Ovary (tissue), 9 donors: Measurements from ENCODE around the gene TMEFF1. TPM values are rescaled to one million over a fixed set of nuclear protein-coding genes. Genes with fewer than 3 reads are reported as not detected.

ENCODE experiments used
- DNase-seq, 5 donors: peaks; one replicate each; pipeline ENCODE4 v3.0.0-alpha.2; 2019 to 2020
- H3K27ac ChIP-seq, 2 donors: fragments of 200-600 bp; one replicate each; pipeline versions ENCODE4 v1.5.1 to v1.8.0; 2019 to 2022
- H3K27me3 ChIP-seq: fragments of 200-600 bp; one replicate; pipeline ENCODE4 v1.8.0; 2022
- H3K36me3 ChIP-seq: fragments of 200-600 bp; sonication (generic); one replicate; pipeline ENCODE4 v1.5.1; 2019
- H3K4me1 ChIP-seq: one replicate; pipeline ENCODE4 v1.8.1; 2013; ENCODE audit warnings: mild to moderate bottlenecking, moderate library complexity; ENCODE audit not compliant: insufficient read depth
- H3K4me3 ChIP-seq: fragments of 200-600 bp; sonication (generic); one replicate; pipeline ENCODE4 v1.5.1; 2017
- H3K9me3 ChIP-seq, 2 donors: fragments of 200-600 bp in 1 of 2; sonication (generic) in 1 of 2; one replicate each; pipeline versions ENCODE4 v1.5.1 to v1.8.1; 2013 to 2019; ENCODE audit warnings: mild to moderate bottlenecking in 1 of 2, moderate library complexity in 1 of 2
- EP300 ChIP-seq: sonication (generic); formaldehyde crosslinking; IDR thresholded peaks from one replicate; pipeline ENCODE4 v1.6.1; 2017; ENCODE audit warnings: antibody characterized with exemption
- POLR2A ChIP-seq: fragments of 450-650 bp; IDR thresholded peaks from one replicate; pipeline ENCODE4 v1.6.1; 2017; ENCODE audit warnings: antibody characterized with exemption, mild to moderate bottlenecking, moderate library complexity
- WGBS, 3 donors: extraction: QIAGEN DNeasy Blood & Tissue Kit in 1 of 3; methylation state at CpG; one replicate each; pipeline versions ENCODE4 v1.1.5 to v1.1.7; 2013 to 2017; 5-methylcytosine and 5-hydroxymethylcytosine counted together
- intact Hi-C, 4 donors: fragments of 100-400 bp; cut with DNase I; formaldehyde crosslinking; loops; one replicate each; pipeline versions ENCODE4 v1.11.0 to v1.15.1; 2022 to 2023
- polyA plus RNA-seq, 2 donors: library from polyadenylated mRNA; stranded (reverse); fragments of 200-250 nt in 1 of 2; fragments of 350-450 nt in 1 of 2; fragmentation: Illumina TruSeq in 1 of 2; extraction: RNeasy Lipid Tissue Mini Kit (QIAGEN cat#74804) in 1 of 2; gene quantifications; one replicate each; pipeline ENCODE4 v1.2.3, GENCODE V29; 2013 to 2014
- total RNA-seq, 7 donors: library from RNA; depleted of rRNA in 2 of 7; stranded (reverse); fragments of >200 nt in 2 of 7; fragmentation: NEBNext Ultra II Directional in 3 of 7; extraction: Animal tissue kit (Norgen Biotek cat#: 25700) in 3 of 7; gene quantifications; one replicate each; pipeline versions ENCODE4 v1.1.0 to v1.2.4, GENCODE V29; 2016 to 2023
- TF ChIP-seq, protein P1 (sequence below), 3 donors: fragments of 450-650 bp in 2 of 3; fragments of 200-600 bp in 1 of 3; IDR thresholded peaks; one replicate each; pipeline versions ENCODE4 v1.5.1 to v1.8.0; 2016 to 2022; ENCODE audit warnings: antibody characterized with exemption in 3 of 3, mild to moderate bottlenecking in 1 of 3
- donor health status: DM: no; HTN: no; CAD: no; lungs with moderate emphysema.
- donor health status: DM: no; HTN: no; CAD: no.
- donor health status: Bipolar disorder and iron deficiency.
- donor health status: DM: yes; HTN: yes; CAD: no.
- donor health status: DM: no; HTN: no; CAD: no.
- donor health status: DM: yes; HTN: yes; CAD: no.

TMEFF1 gene
- total and polyA plus RNA-seq, 9 donors = 0.10 to 1.2 (median 0.76) TPM; not detected in 2

DNA sequence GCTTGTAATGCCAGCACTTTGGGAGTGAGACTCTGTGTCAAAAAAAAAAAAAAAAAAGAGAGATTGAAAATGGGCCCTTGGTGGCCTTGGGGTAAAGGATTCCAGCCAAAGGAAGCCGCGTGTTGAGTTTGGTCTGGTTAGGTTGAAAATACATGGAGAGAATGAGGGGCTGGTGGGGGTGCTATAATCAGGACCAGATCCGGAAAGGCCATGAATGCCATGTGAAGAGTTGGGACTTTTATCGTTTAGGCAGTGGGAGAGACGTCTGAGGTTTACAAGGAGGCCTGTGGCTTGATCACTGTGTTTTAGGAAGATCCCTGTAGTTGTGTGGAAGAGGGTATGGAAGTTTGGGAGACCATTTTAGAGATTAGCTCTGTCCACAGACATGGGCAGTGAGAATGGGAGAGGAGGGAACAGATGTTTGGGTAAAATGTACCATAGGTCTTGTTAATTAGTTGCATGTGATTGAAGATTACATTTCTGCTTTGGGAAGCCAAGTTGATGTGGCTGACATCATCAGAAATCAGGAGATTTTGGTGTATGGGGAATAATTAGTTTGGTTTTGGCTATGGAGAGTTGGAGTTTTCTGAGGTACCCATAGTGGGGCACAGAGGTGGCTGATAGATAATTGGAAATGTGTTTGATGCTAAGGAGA lies 42.5 kb upstream of the TMEFF1 start:
- no peak overlapping the region for H3K4me3 ChIP-seq
- DNase-seq = no peak
- H3K36me3 ChIP-seq = no peaks in the 10 kb centered on the region
- no peaks in the 10 kb centered on the region for H3K9me3 ChIP-seq
- 94 to 95% (median 94%) methylated on average over 5 of the region's 5 CpGs for WGBS, 3 donors
- H3K4me1 ChIP-seq = peaks cover 6% of the 10 kb centered on the region
- no peaks in the 10 kb centered on the region for H3K27me3 ChIP-seq
- no peak overlapping the region for H3K27ac ChIP-seq
- TF ChIP-seq POLR2A (no peak), EP300 (no peak)
- TF ChIP-seq, protein P1, sequence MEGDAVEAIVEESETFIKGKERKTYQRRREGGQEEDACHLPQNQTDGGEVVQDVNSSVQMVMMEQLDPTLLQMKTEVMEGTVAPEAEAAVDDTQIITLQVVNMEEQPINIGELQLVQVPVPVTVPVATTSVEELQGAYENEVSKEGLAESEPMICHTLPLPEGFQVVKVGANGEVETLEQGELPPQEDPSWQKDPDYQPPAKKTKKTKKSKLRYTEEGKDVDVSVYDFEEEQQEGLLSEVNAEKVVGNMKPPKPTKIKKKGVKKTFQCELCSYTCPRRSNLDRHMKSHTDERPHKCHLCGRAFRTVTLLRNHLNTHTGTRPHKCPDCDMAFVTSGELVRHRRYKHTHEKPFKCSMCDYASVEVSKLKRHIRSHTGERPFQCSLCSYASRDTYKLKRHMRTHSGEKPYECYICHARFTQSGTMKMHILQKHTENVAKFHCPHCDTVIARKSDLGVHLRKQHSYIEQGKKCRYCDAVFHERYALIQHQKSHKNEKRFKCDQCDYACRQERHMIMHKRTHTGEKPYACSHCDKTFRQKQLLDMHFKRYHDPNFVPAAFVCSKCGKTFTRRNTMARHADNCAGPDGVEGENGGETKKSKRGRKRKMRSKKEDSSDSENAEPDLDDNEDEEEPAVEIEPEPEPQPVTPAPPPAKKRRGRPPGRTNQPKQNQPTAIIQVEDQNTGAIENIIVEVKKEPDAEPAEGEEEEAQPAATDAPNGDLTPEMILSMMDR (IDR thresholded peaks at IDR 0.05) = no peak
- intact Hi-C loops = loop anchor here in 1 of 4 donors (10.0 kb wide), 1 partner anchor 616 kb away; no protein-coding TSS in a partner anchor

DNA sequence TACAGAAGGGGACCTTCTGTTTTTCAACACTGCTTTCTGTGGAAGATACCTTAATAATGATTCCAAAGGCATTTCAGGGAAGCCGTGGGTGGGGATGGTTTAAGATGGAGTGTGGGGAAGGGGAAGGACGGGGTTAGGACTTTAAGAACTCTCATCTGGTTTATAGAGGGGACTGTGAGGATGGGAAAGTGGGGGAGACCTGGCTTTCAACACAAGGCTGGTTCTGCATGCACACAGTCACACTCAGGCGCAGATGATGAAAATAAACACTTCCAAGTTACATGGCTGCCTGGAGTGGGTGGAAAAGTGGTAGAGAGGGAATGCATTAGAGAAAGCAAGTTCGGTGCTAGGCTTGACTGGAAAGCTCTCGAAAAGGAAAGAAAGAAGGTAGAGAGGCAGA lies 41.1 kb upstream of the TMEFF1 start:
- Histone ChIP-seq H3K9me3 (no peaks in the 10 kb centered on the region), H3K4me1 (peaks cover 6% of the 10 kb centered on the region), H3K27ac (no peak overlapping the region), H3K4me3 (no peak overlapping the region), H3K36me3 (no peaks in the 10 kb centered on the region), H3K27me3 (no peaks in the 10 kb centered on the region)
- intact Hi-C loops = loop anchor here in 1 of 4 donors (10.0 kb wide), 1 partner anchor 617 kb away; no protein-coding TSS in a partner anchor
- WGBS, 3 donors = 91 to 95% (median 94%) methylated on average over 5 of the region's 5 CpGs
- TF ChIP-seq POLR2A (no peak), EP300 (no peak)
- TF ChIP-seq, protein P1 (IDR thresholded peaks at IDR 0.05) = no peak
- DNase-seq = no peak

DNA sequence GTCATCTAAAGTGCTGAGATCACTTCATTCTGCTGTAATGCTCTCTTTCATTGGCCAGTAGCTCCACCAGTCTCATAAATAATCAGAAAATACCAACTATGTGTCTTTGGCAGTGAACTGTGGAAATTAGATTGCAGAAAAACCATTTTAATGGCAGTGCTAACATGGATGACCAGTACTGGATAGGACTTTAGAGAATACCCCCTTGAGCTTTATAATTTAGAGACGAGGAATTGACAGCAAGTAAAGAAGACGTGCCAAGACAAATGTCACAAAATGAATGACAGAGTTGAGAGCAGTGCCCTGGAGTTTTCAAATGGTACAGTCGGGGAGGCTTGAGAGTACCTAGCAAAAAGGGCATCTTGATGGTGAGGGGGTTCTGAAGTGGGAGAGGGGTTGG lies 40.2 kb upstream of the TMEFF1 start:
- Histone ChIP-seq H3K4me3 (no peak overlapping the region), H3K27me3 (no peaks in the 10 kb centered on the region), H3K27ac (no peak overlapping the region), H3K4me1 (peaks cover 6% of the 10 kb centered on the region), H3K36me3 (no peaks in the 10 kb centered on the region), H3K9me3 (no peaks in the 10 kb centered on the region)
- intact Hi-C loops = loop anchor here in 1 of 4 donors (10.0 kb wide), 1 partner anchor 618 kb away; no protein-coding TSS in a partner anchor
- 93 to 97% (median 96%) methylated on average over 3 of the region's 3 CpGs for WGBS, 3 donors
- TF ChIP-seq POLR2A = no peak
- TF ChIP-seq, protein P1 (IDR thresholded peaks at IDR 0.05) = no peak
- TF ChIP-seq EP300 = no peak
- DNase-seq = no peak

DNA sequence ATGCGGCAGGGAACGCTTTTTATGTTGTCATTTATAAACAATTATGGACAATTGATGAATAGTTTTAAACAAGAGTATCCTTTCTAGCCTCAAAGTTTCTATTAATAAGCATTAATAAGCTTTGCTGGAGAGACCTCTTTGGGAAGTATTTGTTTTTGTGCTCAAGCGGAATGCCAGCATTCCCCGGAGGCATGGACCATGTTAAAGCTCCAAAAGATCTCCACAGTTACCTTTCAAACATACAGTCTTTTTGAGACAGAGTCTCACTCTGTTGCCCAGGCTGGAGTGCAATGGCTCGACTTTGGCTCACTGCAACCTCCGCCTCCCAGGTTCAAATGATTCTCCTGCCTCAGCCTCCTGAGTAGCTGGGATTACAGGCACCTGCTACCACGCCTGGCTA lies 36.4 kb upstream of the TMEFF1 start:
- no peak overlapping the region for H3K27ac ChIP-seq
- WGBS, 3 donors = 93 to 97% (median 95%) methylated on average over 7 of the region's 7 CpGs
- TF ChIP-seq, protein P1 (IDR thresholded peaks at IDR 0.05) = no peak
- TF ChIP-seq EP300 (no peak), POLR2A (no peak)

More for the DNA sequence above, 36.4 kb upstream of the TMEFF1 start:
- DNase-seq = no peak
- H3K4me1 ChIP-seq = no peaks in the 10 kb centered on the region
- H3K27me3 ChIP-seq = no peaks in the 10 kb centered on the region
- no peaks in the 10 kb centered on the region for H3K9me3 ChIP-seq
- H3K4me3 ChIP-seq = no peak overlapping the region
- intact Hi-C loops = loop anchor here in 1 of 4 donors (10.0 kb wide), 1 partner anchor 622 kb away; no protein-coding TSS in a partner anchor
- no peaks in the 10 kb centered on the region for H3K36me3 ChIP-seq
